GM12874 (cell line): ENCODE data around the gene ARHGAP26.

ENCODE experiments used
- TF ChIP-seq, protein P1 (sequence below): IDR thresholded peaks from 2 replicates; pipeline ENCODE4 v1.5.1; 2011; ENCODE audit warnings: low read depth, mild to moderate bottlenecking, control low read depth, low read length, moderate library complexity; ENCODE audit not compliant: insufficient read depth

The ARHGAP26 gene

DNA sequence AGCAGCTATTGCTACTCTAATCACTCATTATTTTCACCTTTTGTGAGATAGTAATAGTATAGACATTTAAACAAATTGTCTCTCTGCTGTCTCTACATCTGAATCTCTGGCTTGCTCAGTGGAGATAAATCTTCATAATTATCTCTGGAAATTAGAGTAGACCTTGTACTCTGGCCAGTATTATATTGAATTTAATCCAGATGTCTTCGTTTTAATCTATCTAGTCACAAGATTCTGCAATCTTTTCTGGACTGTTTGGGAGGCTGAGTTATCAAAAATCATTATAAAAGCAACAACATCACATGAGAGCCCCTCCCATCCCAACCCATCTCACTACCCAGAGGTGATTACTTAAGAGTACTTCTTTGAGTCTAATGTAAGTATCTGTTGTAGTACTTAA lies 19.0 kb downstream of the ARHGAP26 start:
- TF ChIP-seq, protein P1, sequence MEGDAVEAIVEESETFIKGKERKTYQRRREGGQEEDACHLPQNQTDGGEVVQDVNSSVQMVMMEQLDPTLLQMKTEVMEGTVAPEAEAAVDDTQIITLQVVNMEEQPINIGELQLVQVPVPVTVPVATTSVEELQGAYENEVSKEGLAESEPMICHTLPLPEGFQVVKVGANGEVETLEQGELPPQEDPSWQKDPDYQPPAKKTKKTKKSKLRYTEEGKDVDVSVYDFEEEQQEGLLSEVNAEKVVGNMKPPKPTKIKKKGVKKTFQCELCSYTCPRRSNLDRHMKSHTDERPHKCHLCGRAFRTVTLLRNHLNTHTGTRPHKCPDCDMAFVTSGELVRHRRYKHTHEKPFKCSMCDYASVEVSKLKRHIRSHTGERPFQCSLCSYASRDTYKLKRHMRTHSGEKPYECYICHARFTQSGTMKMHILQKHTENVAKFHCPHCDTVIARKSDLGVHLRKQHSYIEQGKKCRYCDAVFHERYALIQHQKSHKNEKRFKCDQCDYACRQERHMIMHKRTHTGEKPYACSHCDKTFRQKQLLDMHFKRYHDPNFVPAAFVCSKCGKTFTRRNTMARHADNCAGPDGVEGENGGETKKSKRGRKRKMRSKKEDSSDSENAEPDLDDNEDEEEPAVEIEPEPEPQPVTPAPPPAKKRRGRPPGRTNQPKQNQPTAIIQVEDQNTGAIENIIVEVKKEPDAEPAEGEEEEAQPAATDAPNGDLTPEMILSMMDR = no peak

DNA sequence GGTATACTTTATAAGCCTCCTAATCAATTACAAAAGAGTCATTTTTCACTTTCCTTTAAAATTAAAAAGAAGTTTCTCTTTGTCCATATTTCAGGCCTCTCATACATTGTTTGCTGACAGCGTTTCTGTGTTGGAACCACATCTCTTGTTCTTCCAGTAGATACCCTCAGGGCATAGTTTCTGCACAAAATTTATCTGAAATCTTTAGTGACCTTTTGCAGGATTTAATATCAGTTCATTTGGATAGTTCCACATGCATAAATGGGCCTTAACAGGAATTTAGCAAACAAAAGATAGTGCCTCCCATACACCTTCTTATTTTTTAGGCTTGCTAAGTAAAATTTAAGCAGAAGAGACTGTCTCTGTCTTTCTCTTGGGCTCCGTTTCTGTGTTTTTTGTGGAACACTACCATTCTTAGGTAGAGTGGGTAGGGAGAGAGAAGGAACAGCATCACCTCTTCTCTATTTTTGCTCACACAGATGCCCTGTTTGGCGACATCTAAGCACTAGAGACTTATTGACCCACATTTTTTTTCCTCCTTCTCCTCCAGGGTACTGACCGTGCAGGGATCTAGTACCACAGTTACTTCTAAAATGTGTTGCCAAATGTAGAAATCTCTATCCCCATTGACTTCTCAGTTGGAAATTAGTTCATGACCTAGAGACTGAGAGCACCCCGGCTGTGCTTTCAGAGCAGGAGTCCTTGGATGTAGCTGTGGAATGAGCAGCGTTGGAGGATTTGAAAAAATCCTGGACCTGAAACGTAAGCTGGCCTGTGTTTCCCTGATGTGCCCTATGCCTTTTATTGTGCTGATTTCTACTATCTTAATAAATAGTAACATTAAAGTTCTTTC lies 22.1 kb downstream of the ARHGAP26 start:
- TF ChIP-seq, protein P1 = no peak

DNA sequence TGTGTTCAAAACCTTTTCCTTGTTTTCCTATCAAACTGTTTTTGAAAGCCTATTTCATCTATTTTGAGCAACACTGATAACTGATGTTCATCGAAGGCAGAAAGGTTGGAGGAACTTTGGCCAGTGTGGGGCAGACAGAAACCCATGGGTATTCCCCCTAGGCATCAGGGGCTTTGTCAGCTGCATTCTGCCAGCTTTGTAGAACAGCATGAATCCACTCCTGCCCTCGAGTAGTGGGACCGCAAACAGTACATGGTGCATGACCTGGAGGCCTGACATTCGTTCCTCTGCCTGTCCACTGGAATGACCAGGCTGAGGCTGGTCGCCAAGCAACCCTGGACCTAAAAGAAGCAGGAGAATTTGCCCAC lies 22.7 kb downstream of the ARHGAP26 start:
- TF ChIP-seq, protein P1 = no peak

DNA sequence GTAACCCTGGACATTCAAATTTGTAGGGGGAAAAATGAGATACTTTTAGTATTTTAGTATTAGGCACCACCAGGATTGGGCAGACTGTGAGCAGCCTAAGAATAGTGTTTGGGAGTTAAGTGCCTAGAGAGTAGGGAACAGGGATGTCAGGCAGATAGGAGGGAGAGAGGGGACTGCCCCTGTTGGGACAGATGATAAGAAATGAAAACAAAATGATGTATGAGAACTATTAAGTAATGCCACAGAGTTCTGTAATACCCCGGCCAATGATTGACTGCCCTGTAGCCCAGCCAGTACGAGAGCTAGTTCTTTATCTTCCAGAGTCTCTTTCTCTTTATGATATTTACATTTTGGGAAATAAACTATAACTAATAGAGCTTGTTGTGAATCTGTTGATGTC lies 24.4 kb downstream of the ARHGAP26 start:
- TF ChIP-seq, protein P1 = no peak

DNA sequence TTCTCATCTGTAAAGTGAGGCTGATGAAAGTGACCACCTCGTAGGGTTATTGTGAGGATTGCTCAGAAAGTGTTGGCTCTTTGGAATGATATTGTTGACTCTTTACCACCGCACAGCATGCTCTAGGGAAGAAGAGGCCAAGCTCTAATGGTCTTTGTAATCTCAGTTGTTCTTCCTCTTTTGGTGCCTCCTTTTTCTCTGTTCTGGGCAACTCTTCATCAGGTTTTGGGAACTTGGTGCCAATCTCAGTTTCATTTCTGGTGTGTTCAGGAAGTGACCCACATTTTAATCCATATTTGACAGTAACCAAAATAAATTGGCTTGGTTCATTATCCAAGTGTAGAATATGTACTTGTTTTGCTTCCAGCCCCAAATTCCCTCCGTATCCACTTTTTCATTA lies 25.1 kb downstream of the ARHGAP26 start:
- TF ChIP-seq, protein P1 = no peak

DNA sequence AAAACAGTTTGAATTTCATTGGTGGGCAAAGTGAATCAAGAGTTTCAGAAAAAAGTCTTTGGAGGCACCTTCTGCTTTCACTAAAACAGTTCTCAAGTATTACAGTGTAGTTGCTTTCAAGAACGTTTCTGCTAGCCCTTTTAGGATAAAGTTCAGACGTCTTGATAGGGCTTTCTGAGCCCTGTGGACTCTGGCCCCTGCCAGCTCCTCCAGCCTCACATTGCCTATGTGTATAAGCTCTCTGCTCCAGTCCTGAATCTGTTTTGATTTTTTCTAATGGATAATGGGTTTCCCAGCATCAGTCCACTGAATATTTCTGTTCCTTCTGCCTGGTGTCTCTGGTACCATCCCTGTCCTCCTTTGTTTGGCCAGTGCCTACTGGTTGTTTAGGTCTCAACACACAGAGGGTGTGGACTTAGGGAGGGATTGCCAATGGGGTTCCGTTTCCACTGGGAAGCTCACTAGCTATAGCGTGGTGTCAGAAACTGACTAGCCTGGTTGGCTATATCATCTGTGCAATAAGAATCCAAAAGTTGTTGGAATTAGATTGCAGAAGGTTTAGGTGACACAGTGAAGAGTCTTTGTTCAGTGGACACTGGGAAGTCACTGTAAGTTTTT lies 26.4 kb downstream of the ARHGAP26 start:
- TF ChIP-seq, protein P1 = no peak

DNA sequence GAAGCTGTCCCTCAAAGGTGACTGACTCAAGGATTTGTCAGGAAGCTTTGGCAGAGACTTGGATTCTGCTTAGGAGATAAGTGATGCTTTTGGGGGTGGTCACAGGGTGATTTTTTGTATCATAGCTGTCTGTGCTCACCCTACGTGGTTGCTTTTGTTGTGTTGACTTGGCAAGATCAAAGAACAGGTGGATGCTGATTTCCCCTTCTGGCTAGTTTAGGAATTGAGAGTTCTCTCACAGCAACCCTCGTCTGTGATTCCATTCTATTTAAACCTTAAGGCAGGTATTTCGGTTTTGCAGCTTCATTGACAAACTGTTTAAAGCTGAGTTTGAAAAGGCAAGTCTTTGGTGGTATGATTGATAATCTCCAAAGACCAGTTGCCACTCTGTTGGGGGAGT lies 27.2 kb downstream of the ARHGAP26 start:
- TF ChIP-seq, protein P1 = no peak
